ENCODE data around the gene ANKS6.

GRCh38 chr9:98707166-98708102 is 88.9 kb downstream of the ANKS6 start:
- TF ChIP-seq CTCF (IDR thresholded peaks at IDR 0.05) (peak in 3 of 6 experiments; percentile 14 to 37 (median 18)), POLR2A (IDR thresholded peaks at IDR 0.05) (no peak)

Data from esophagus squamous epithelium (tissue), 4 donors.